C4-2B (cell line): ENCODE measurements around the gene NGDN.

Experiments used
- CTCF ChIP-seq: fragments of 450-650 bp; conservative IDR thresholded peaks from 2 replicates; pipeline ENCODE4 v1.5.1; 2017; ENCODE audit warnings: mild to moderate bottlenecking
- ZFX ChIP-seq: fragments of 450-650 bp; IDR thresholded peaks from 2 replicates; pipeline ENCODE4 v1.6.1; 2017

- TF ChIP-seq CTCF: no peak
- no peak for TF ChIP-seq ZFX
Observed at GRCh38 chr14:23454445-23454856, 15.1 kb upstream of the NGDN start.
